ENCODE data around the gene TSKU.

Gene TSKU

GRCh38 chr11:76762356-76762752, 20.8 kb upstream of the TSKU start:
- H3K9me3 Mint-ChIP-seq = no peaks in the 10 kb centered on the region
- DNase-seq = no peak
- H3K4me3 Mint-ChIP-seq = no peak overlapping the region
- no peak for TF ChIP-seq CTCF (IDR thresholded peaks at IDR 0.05)
- H3K36me3 Mint-ChIP-seq (ENCODE audit: low read depth) = no peaks in the 10 kb centered on the region
- no peak overlapping the region for H3K27ac Mint-ChIP-seq
- H3K27me3 Mint-ChIP-seq (ENCODE audit: low read depth, poor library complexity) = peaks cover 8% of the 10 kb centered on the region
- peaks cover 86% of the 10 kb centered on the region for H3K4me1 Mint-ChIP-seq

GRCh38 chr11:76762867-76763572, 20.1 kb upstream of the TSKU start:
- no peak for TF ChIP-seq CTCF (IDR thresholded peaks at IDR 0.05)
- no peaks in the 10 kb centered on the region for H3K36me3 Mint-ChIP-seq (ENCODE audit: low read depth)
- H3K27me3 Mint-ChIP-seq (ENCODE audit: low read depth, poor library complexity) = peaks cover 11% of the 10 kb centered on the region
- H3K27ac Mint-ChIP-seq = no peak overlapping the region
- H3K4me1 Mint-ChIP-seq = peaks cover 88% of the 10 kb centered on the region
- DNase-seq = no peak
- H3K9me3 Mint-ChIP-seq = no peaks in the 10 kb centered on the region
- H3K4me3 Mint-ChIP-seq = no peak overlapping the region

DNA sequence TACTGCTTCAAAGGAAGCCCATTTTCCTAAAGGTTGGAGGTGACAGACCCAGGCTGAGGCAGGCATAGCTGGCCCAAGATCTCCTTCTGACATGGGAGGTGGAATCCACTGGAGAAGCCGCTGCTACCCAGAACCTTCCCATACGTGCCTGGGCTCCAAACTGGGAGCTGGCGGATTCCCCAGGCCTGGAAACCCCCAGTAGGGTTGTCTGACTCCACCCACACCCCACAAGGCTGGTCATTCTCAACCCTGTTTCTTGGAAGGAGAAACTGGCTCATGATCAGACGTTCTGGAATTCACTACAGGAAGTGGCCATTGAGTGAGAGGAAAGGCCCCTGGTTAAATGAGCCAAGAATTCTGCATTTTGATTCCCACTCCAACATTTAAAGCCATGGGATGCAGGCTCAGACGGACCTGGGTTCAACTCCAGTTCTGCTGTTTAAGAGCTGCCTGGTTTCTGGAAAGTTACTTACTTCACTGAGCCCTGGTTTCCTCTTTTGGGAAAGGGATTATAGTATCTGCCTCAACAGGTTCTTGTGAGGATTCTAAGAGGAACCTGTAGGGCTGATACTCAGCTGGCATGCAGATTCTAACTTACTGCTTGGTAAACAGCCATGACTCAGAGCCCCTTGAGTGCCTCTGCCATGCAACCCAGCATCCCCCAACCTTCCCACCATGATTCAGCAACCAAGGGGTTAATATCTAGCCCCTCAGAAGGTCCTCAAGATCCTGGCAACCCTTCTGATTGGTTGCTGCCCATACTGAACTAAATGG, 19.4 kb upstream of the TSKU start:
- no peaks in the 10 kb centered on the region for H3K9me3 Mint-ChIP-seq
- no peak for TF ChIP-seq CTCF (IDR thresholded peaks at IDR 0.05)
- no peak overlapping the region for H3K27ac Mint-ChIP-seq
- H3K36me3 Mint-ChIP-seq (ENCODE audit: low read depth) = no peaks in the 10 kb centered on the region
- no peak overlapping the region for H3K4me3 Mint-ChIP-seq
- H3K4me1 Mint-ChIP-seq = peaks cover 89% of the 10 kb centered on the region
- H3K27me3 Mint-ChIP-seq (ENCODE audit: low read depth, poor library complexity) = peaks cover 8% of the 10 kb centered on the region
- no peak for DNase-seq

DNA sequence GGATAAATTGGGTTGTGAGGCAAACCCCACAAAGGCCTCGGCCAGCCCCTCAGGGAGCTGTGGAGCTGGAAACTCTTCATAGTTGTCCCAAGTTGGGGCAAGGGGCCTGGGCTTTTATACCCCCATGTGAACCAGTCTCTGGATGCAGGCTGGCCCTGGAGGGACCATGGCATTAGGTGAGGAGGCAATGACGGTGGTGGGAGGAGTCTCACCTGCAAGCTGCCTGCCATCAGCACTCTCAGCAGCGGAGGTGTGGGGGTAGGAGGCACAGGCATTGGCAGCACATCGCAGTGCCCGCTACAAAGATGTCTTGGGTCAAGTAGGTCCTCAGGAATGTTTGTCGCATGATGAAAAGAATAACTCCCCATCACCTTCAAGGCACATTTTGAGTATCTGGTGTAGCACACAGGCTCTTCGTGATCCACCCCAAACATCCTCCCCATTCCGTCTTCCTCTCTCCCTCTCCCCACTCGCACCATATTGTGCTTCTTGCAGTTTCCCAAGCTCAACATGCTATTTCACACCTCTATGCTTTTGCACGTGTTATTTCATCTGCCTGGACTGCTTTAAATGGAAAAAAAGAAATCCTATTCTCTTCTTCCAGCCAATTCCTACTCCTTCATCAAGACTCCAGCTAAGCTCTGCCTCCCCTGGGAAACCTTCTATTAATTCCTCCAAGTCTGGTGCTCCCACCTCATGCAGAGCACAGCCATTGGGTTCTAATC, 18.1 kb upstream of the TSKU start:
- no peak overlapping the region for H3K27ac Mint-ChIP-seq
- H3K27me3 Mint-ChIP-seq (ENCODE audit: low read depth, poor library complexity) = peaks cover 8% of the 10 kb centered on the region
- DNase-seq = no peak
- H3K9me3 Mint-ChIP-seq = no peaks in the 10 kb centered on the region
- no peaks in the 10 kb centered on the region for H3K36me3 Mint-ChIP-seq (ENCODE audit: low read depth)
- TF ChIP-seq CTCF (IDR thresholded peaks at IDR 0.05) = no peak
- H3K4me1 Mint-ChIP-seq = peaks cover 84% of the 10 kb centered on the region
- H3K4me3 Mint-ChIP-seq = no peak overlapping the region

- peaks cover 84% of the 10 kb centered on the region for H3K4me1 Mint-ChIP-seq
- H3K27ac Mint-ChIP-seq = no peak overlapping the region
- no peaks in the 10 kb centered on the region for H3K36me3 Mint-ChIP-seq (ENCODE audit: low read depth)
- DNase-seq = no peak
- TF ChIP-seq CTCF (IDR thresholded peaks at IDR 0.05) = no peak
- peaks cover 8% of the 10 kb centered on the region for H3K27me3 Mint-ChIP-seq (ENCODE audit: low read depth, poor library complexity)
- H3K9me3 Mint-ChIP-seq = no peaks in the 10 kb centered on the region
- H3K4me3 Mint-ChIP-seq = no peak overlapping the region
Observed at GRCh38 chr11:76765863-76766350, 17.2 kb upstream of the TSKU start.

All from nephron progenitor cell (in vitro differentiated cells).